Pancreas (tissue), 10 donors: Measurements from ENCODE around the gene VN1R5. TPM values are rescaled to one million over a fixed set of nuclear protein-coding genes. Genes with fewer than 3 reads are reported as not detected.

Experiments
- ATAC-seq, 4 donors: fragments of 200-7000 bp; cut with Tn5 transposase; one replicate each; pipeline versions ENCODE4 v1.8.0 to v1.9.1; 2020; ENCODE audit warnings: mild to moderate bottlenecking in 4 of 4, moderate library complexity in 4 of 4
- DNase-seq, 6 donors: peaks; one replicate each; pipeline ENCODE4 v3.0.0-alpha.2; 2020
- FAIRE-seq: peaks from 2 replicates; lab custom pipeline; 2012; peaks lifted over from hg19 to GRCh38; lab: Jason Lieb, UNC
- H3K27ac ChIP-seq, 4 donors: fragments of 200-600 bp; sonication (generic); 1 replicate in 3 of 4; 2 replicates in 1 of 4; pipeline versions ENCODE4 v1.5.0 to v1.8.0; 2020
- H3K27me3 ChIP-seq, 4 donors: fragments of 200-600 bp; one replicate each; pipeline ENCODE4 v1.8.0; 2021
- H3K36me3 ChIP-seq, 3 donors: fragments of 200-600 bp; sonication (generic) in 1 of 3; one replicate each; pipeline versions ENCODE4 v1.5.0 to v1.8.0; 2020 to 2021
- H3K4me1 ChIP-seq, 3 donors: fragments of 200-600 bp; one replicate each; pipeline ENCODE4 v1.8.0; 2021
- H3K4me3 ChIP-seq, 4 donors: fragments of 200-600 bp; sonication (generic) in 2 of 4; one replicate each; pipeline versions ENCODE4 v1.5.0 to v1.8.0; 2020 to 2021
- H3K9me3 ChIP-seq, 4 donors: fragments of 200-600 bp; one replicate each; pipeline ENCODE4 v1.8.0; 2021
- CTCF ChIP-seq, 4 donors: fragments of 200-600 bp; sonication (generic) in 3 of 4; IDR thresholded peaks; one replicate each; pipeline versions ENCODE4 v1.5.0 to v1.8.0; 2021; ENCODE audit warnings: antibody characterized with exemption in 4 of 4
- WGBS, 2 donors: extraction: QIAGEN DNeasy Blood & Tissue Kit; methylation state at CpG; one replicate each; pipeline ENCODE4 v1.1.7; 2013; 5-methylcytosine and 5-hydroxymethylcytosine counted together
- intact Hi-C, 3 donors: fragments of 100-400 bp; cut with DNase I; formaldehyde crosslinking; loops; one replicate each; pipeline versions ENCODE4 v1.11.1 to v1.14.2; 2022
- polyA plus RNA-seq, 2 donors: library from polyadenylated mRNA; stranded (reverse); fragments of 200-250 nt; gene quantifications; one replicate each; pipeline ENCODE4 v1.2.3, GENCODE V29; 2013
- total RNA-seq, 6 donors: library from RNA; stranded (reverse); fragmentation: NEBNext Ultra II Directional in 4 of 6; extraction: Animal tissue kit (Norgen Biotek cat#: 25700) in 4 of 6; gene quantifications; one replicate each; pipeline versions ENCODE4 v1.2.1 to v1.2.4, GENCODE V29; 2021 to 2023
- donor health status: healthy with polysubstance abuse.
- donor health status: DM: no; HTN: no; CAD: no; lungs with moderate emphysema.
- donor health status: DM: no; HTN: no; CAD: no.
- donor health status: control.
- donor health status: control.
- donor health status: Bipolar disorder and iron deficiency.
- donor health status: DM: yes; HTN: yes; CAD: no.
- donor health status: DM: no; HTN: no; CAD: no.
- donor health status: DM: no; HTN: no; CAD: no.
- donor health status: DM: yes; HTN: yes; CAD: no.

VN1R5 gene
- total and polyA plus RNA-seq, 8 donors, result not detected

DNA sequence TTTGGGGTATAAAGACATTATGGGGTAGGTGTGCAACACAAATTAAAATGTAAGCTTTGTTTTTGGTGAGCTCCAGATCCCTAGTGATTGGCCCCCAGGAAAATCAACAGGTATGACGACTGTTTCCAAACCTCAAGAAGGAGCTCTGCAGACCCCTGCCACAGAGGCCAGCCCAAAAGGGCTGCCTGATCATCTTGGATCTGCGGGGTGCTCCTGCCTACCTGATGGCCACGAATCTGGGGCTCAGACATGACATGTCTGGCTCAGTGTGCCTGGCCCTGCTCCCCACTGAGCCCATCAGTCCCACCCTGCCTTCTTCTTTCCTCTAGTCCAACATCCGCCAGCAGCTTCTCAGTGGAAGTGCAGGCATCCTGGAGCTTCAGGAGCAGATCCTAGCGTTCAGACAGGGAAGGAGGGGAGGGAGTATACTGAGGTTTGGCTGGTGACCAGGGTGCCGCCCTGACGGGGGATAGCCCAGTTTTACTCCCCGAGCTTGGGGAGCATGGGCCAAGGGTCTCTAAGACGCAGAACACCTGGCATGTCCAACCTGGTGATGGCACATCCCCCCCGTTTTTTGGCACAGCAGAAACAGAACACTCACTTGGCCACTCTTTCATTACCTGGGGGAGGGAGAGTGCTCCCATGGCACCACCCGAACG, 44.0 kb downstream of the VN1R5 start:
- peaks cover 0 to 14% (median 0%) of the 10 kb centered on the region in 3 donors for H3K36me3 ChIP-seq
- H3K27me3 ChIP-seq, result no peaks in the 10 kb centered on the region
- H3K4me3 ChIP-seq, result no peak overlapping the region
- no peak overlapping the region for H3K27ac ChIP-seq
- FAIRE-seq (no peak), ATAC-seq (no peak), DNase-seq (no peak)
- H3K9me3 ChIP-seq, result no peaks in the 10 kb centered on the region
- intact Hi-C loops, result no loop called here
- no peak for TF ChIP-seq CTCF (IDR thresholded peaks at IDR 0.05)
- 92% methylated on average over 12 of the region's 12 CpGs for WGBS, 2 donors
- H3K4me1 ChIP-seq, result no peaks in the 10 kb centered on the region

GRCh38 chr1:247300491-247301175, 44.8 kb downstream of the VN1R5 start:
- H3K36me3 ChIP-seq, result peaks cover 0 to 14% (median 0%) of the 10 kb centered on the region in 3 donors
- WGBS, 2 donors, result 98% methylated on average over 47 of the region's 47 CpGs
- intact Hi-C loops, result no loop called here

GRCh38 chr1:247301176-247301540, 45.3 kb downstream of the VN1R5 start:
- 96% methylated on average over 17 of the region's 17 CpGs for WGBS, 2 donors
- intact Hi-C loops, result no loop called here
- ATAC-seq, result no peak

More at GRCh38 chr1:247300491-247301175, 44.8 kb downstream of the VN1R5 start:
- Histone ChIP-seq H3K27ac (no peak overlapping the region), H3K9me3 (no peaks in the 10 kb centered on the region), H3K27me3 (no peaks in the 10 kb centered on the region), H3K4me1 (no peaks in the 10 kb centered on the region), H3K4me3 (no peak overlapping the region)
- FAIRE-seq (no peak), ATAC-seq (no peak), DNase-seq (peak in 1 of 6 donors; percentile 62)
- TF ChIP-seq CTCF (IDR thresholded peaks at IDR 0.05), result no peak

DNA sequence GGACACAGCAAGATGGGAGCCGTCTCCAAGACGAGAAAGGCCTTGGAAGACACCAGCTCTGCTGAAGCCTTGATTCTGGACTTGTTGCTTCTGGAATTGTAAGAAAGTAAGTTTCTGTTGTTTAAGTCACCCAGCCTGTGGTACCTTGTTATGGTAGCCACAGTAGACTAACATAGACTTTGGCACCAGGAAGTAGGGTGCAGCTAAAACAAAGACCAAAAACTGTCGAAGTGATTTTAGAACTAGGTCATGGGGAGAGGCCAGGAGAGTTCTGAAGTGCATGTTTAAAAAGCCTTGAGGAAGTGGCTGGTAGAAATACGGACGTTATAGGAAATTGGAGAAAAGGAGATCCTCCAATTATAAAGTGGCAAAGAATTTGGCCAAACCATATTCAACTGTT, 47.3 kb downstream of the VN1R5 start:
- no peak overlapping the region for H3K4me3 ChIP-seq
- no peaks in the 10 kb centered on the region for H3K27me3 ChIP-seq
- intact Hi-C loops, result no loop called here
- 54 to 91% methylated on average over 5 of the region's 5 CpGs for WGBS, 2 donors
- DNase-seq (no peak), FAIRE-seq (no peak), ATAC-seq (no peak)
- no peaks in the 10 kb centered on the region for H3K4me1 ChIP-seq
- H3K9me3 ChIP-seq, result no peaks in the 10 kb centered on the region
- no peak for TF ChIP-seq CTCF (IDR thresholded peaks at IDR 0.05)
- peaks cover 0 to 30% (median under 1%) of the 10 kb centered on the region in 3 donors for H3K36me3 ChIP-seq
- no peak overlapping the region for H3K27ac ChIP-seq

More at GRCh38 chr1:247301176-247301540, 45.3 kb downstream of the VN1R5 start:
- no peak for DNase-seq
- H3K27me3 ChIP-seq, result no peaks in the 10 kb centered on the region
- peaks cover 0 to 14% (median 0%) of the 10 kb centered on the region in 3 donors for H3K36me3 ChIP-seq
- no peaks in the 10 kb centered on the region for H3K4me1 ChIP-seq
- H3K27ac ChIP-seq, result no peak overlapping the region
- FAIRE-seq, result no peak
- no peaks in the 10 kb centered on the region for H3K9me3 ChIP-seq
- TF ChIP-seq CTCF (IDR thresholded peaks at IDR 0.05), result no peak
- no peak overlapping the region for H3K4me3 ChIP-seq

- FAIRE-seq, result no peak
- Histone ChIP-seq H3K27me3 (no peaks in the 10 kb centered on the region), H3K4me3 (no peak overlapping the region), H3K27ac (no peak overlapping the region), H3K36me3 (peaks cover 0 to 37% (median 9%) of the 10 kb centered on the region in 3 donors), H3K9me3 (no peaks in the 10 kb centered on the region), H3K4me1 (no peaks in the 10 kb centered on the region)
- ATAC-seq, result no peak
- 94 to 100% methylated on average over 2 of the region's 2 CpGs for WGBS, 2 donors
- intact Hi-C loops, result no loop called here
- no peak for DNase-seq
- TF ChIP-seq CTCF (IDR thresholded peaks at IDR 0.05), result no peak
Measured at GRCh38 chr1:247304031-247304430, 48.2 kb downstream of the VN1R5 start.
